ENCODE results near the gene NPDC1. TPM values are rescaled to one million over a fixed set of nuclear protein-coding genes. Genes with fewer than 3 reads are reported as not detected.
A peak's percentile ranks its signal among the peaks of the same experiment; 100 is the strongest.

Gene NPDC1
- total RNA-seq, 1 experiment from 2014 or later: 25.4 TPM

DNA sequence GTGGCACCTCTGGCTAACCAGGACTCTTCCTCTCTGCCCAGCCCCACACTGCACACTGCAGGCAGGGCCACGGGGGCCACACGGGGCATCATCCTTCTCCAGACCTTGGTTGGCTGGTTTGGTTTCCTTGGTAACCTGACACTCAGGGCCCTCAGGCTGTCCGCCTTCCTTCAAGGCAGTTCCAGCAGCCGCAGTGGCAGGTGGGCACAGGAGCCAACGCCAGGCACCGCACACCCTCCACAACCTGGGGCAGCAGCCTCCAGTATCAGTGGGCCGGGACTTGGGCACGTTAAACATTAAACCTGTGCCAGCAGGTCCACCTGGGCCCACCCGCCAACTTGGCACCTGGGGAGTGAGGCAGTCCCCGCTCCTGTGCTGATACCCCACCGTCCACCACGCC, 1.9 kb downstream of the NPDC1 start:
- peak overlapping the region; percentile 95 for H3K4me2 ChIP-seq (ENCODE audit: low read length)

DNA sequence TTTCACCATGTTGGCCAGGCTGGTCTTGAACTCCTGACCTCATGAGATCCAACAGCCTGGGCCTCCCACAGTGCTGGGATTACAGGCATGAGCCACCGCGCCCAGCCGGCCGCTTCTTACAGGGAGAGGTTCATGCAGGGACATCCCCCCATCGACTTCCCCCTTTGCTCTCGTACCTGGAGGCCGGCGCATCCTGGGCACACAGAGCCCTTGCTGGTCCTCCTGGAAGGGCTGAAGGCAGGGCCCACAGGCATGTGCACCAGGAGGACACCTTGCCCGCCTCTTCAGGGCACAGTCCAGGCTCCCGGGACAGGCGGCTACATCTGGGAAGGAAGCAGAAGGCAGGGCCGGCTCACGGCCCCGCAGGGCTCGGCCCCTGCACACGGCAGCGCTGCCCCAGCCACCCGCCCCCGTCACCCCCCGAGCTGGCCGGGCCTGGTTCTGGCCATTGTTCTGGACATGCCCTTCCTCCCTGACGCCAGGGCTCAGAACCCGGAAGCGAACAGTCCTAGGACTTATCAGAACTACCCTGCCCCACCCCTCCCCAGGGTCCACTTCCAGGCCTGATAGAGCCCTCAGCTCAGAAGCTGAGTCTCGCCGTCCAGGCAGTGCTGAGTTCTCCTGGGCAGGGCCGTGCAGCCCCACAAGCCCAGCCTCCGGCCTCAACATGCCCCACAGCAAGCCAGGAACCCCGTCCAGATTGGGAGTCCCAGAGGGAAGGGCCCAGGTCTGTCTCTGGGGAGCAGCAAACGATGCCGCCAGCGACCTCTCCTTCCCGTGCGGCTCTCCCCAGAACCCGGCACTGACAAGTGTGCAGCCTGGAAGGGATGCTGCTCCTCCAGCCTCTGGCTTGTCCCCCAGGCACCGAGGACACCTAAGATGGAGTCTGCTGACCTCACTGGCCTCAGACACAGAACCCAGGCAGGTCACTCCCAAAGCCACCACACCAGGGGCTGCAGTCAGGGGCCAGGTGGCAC, 2.9 kb downstream of the NPDC1 start:
- BruUV-seq (replicated peaks): no TSS peak
- POLR2A ChIA-PET (ENCODE audit: unreplicated experiment): no interaction called here

More for the DNA sequence above, 1.9 kb downstream of the NPDC1 start:
- Histone ChIP-seq H3K27me3 (ENCODE audit: low read length) (no peaks in the 10 kb centered on the region), H2AFZ (ENCODE audit: low read length) (no peak overlapping the region), H3K27ac (ENCODE audit: low read length) (no peak overlapping the region), H4K20me1 (ENCODE audit: low read length) (peaks cover 7% of the 10 kb centered on the region; the same call in 1 of the 2 replicates), H3K79me2 (ENCODE audit: low read length) (peaks cover 24% of the 10 kb centered on the region), H3K9me2 (replicated peaks; ENCODE audit: low read length) (no peaks in the 10 kb centered on the region), H3K36me3 (ENCODE audit: low read depth, low read length) (no peaks in the 10 kb centered on the region), H3F3A (ENCODE audit: low read length, unreplicated experiment) (no peaks in the 10 kb centered on the region), H3K9me3 (ENCODE audit: low read length) (no peaks in the 10 kb centered on the region), H3K4me3 (ENCODE audit: low read length) (peak overlapping the region; percentile 76; the same call in 1 of the 2 replicates), H3K4me1 (ENCODE audit: insufficient read depth, low read length) (peaks cover 9% of the 10 kb centered on the region; the same call in 1 of the 2 replicates), H3K9ac (ENCODE audit: low read length) (no peak overlapping the region)
- DNase-seq: no peak
- ATAC-seq: no peak
- POLR2A ChIA-PET (ENCODE audit: unreplicated experiment): no interaction called here
- TF ChIP-seq CTCF (conservative IDR thresholded peaks at IDR 0.05; ENCODE audit: low read depth, low read length) (no peak), EZH2phosphoT487 (IDR thresholded peaks at IDR 0.05; ENCODE audit: borderline replicate concordance, low read length) (no peak), EZH2 (IDR thresholded peaks at IDR 0.05; ENCODE audit: low read length, unreplicated experiment) (no peak)
- BruUV-seq (replicated peaks): TSS peak; percentile 29
- CTCF ChIA-PET: interaction anchor here (1.3 kb wide), 1 partner anchor 14 kb away, joined by 4 read pairs; no protein-coding TSS in a partner anchor
- intact Hi-C loops (cut with micrococcal nuclease): no loop called here

More for the DNA sequence above, 2.9 kb downstream of the NPDC1 start:
- Histone ChIP-seq H4K20me1 (ENCODE audit: low read length) (peaks cover 7% of the 10 kb centered on the region; the same call in 1 of the 2 replicates), H2AFZ (ENCODE audit: low read length) (no peak overlapping the region), H3K9ac (ENCODE audit: low read length) (no peak overlapping the region), H3K27me3 (ENCODE audit: low read length) (no peaks in the 10 kb centered on the region), H3K79me2 (ENCODE audit: low read length) (peaks cover 24% of the 10 kb centered on the region), H3K9me2 (replicated peaks; ENCODE audit: low read length) (no peaks in the 10 kb centered on the region), H3K4me3 (ENCODE audit: low read length) (no peak overlapping the region), H3K4me1 (ENCODE audit: insufficient read depth, low read length) (peaks cover 9% of the 10 kb centered on the region; the same call in 1 of the 2 replicates), H3K4me2 (ENCODE audit: low read length) (no peak overlapping the region), H3F3A (ENCODE audit: low read length, unreplicated experiment) (no peaks in the 10 kb centered on the region), H3K36me3 (ENCODE audit: low read depth, low read length) (no peaks in the 10 kb centered on the region), H3K27ac (ENCODE audit: low read length) (no peak overlapping the region), H3K9me3 (ENCODE audit: low read length) (no peaks in the 10 kb centered on the region)
- intact Hi-C loops (cut with micrococcal nuclease): no loop called here
- DNase-seq (no peak), ATAC-seq (no peak)
- TF ChIP-seq CTCF (conservative IDR thresholded peaks at IDR 0.05; ENCODE audit: low read depth, low read length): no peak
- TF ChIP-seq EZH2phosphoT487 (IDR thresholded peaks at IDR 0.05; ENCODE audit: borderline replicate concordance, low read length): no peak
- TF ChIP-seq EZH2 (IDR thresholded peaks at IDR 0.05; ENCODE audit: low read length, unreplicated experiment): no peak
- CTCF ChIA-PET: no interaction called here
